Astrocyte (in vitro differentiated cells and primary cell): ENCODE data around the gene PPP1R37. TPM values are rescaled to one million over a fixed set of nuclear protein-coding genes. Genes with fewer than 3 reads are reported as not detected.

Experiments
- DNase-seq: peaks from one replicate; pipeline ENCODE4 v3.0.0-alpha.2; 2010; ENCODE audit warnings: low read depth
- FAIRE-seq: peaks from 2 replicates; lab custom pipeline; 2011; peaks lifted over from hg19 to GRCh38; lab: Jason Lieb, UNC
- H2AFZ ChIP-seq: 2 replicates; pipeline ENCODE4 v1.6.0; 2012; ENCODE audit warnings: low read depth, low read length, inconsistent platforms
- H3K27ac ChIP-seq: 2 replicates; pipeline ENCODE4 v1.5.1; 2011; ENCODE audit warnings: low read depth, low read length, inconsistent platforms
- H3K27me3 ChIP-seq: 2 replicates; pipeline ENCODE4 v1.6.0; 2011; ENCODE audit warnings: low read length, inconsistent platforms; ENCODE audit not compliant: insufficient read depth
- H3K36me3 ChIP-seq: 2 replicates; pipeline ENCODE4 v1.5.1; 2011; ENCODE audit warnings: low read length, inconsistent platforms; ENCODE audit not compliant: insufficient read depth
- H3K4me1 ChIP-seq: 2 replicates; pipeline ENCODE4 v1.5.1; 2011; ENCODE audit warnings: low read length, inconsistent platforms; ENCODE audit not compliant: insufficient read depth
- H3K4me2 ChIP-seq: 2 replicates; pipeline ENCODE4 v1.6.0; 2012; ENCODE audit warnings: low read length, inconsistent platforms
- H3K4me3 ChIP-seq: 2 replicates; pipeline ENCODE4 v1.5.1; 2011; ENCODE audit warnings: low read depth, mild to moderate bottlenecking, low read length, inconsistent platforms; ENCODE audit not compliant: insufficient read depth
- H3K79me2 ChIP-seq: 2 replicates; pipeline ENCODE4 v1.6.0; 2012; ENCODE audit warnings: mild to moderate bottlenecking, low read length, inconsistent platforms; ENCODE audit not compliant: insufficient read depth
- H3K9ac ChIP-seq: 2 replicates; pipeline ENCODE4 v1.6.0; 2012; ENCODE audit warnings: mild to moderate bottlenecking, low read length, inconsistent platforms
- H3K9me3 ChIP-seq: 2 replicates; pipeline ENCODE4 v1.5.1; 2012; ENCODE audit warnings: low read depth, mild to moderate bottlenecking, low read length, inconsistent platforms; ENCODE audit not compliant: insufficient read depth
- H4K20me1 ChIP-seq: 2 replicates; pipeline ENCODE4 v1.6.0; 2012; ENCODE audit warnings: low read length, inconsistent platforms; ENCODE audit not compliant: insufficient read depth
- H3K27ac Mint-ChIP-seq: one replicate; pipeline ENCODE4 v1.8.0; 2021; ENCODE audit warnings: mild to moderate bottlenecking, mixed read lengths; ENCODE audit not compliant: unreplicated experiment
- H3K27me3 Mint-ChIP-seq: one replicate; pipeline ENCODE4 v1.8.0; 2021; ENCODE audit warnings: low read depth, mixed read lengths; ENCODE audit not compliant: unreplicated experiment
- H3K36me3 Mint-ChIP-seq: one replicate; pipeline ENCODE4 v1.8.0; 2021; ENCODE audit warnings: low read depth, mixed read lengths; ENCODE audit not compliant: unreplicated experiment
- H3K4me1 Mint-ChIP-seq: one replicate; pipeline ENCODE4 v1.8.0; 2021; ENCODE audit warnings: low read depth, mixed read lengths; ENCODE audit not compliant: unreplicated experiment
- H3K4me3 Mint-ChIP-seq: one replicate; pipeline ENCODE4 v1.8.0; 2021; ENCODE audit warnings: mild to moderate bottlenecking, moderate library complexity, mixed read lengths; ENCODE audit not compliant: unreplicated experiment
- H3K9me3 Mint-ChIP-seq: one replicate; pipeline ENCODE4 v1.8.0; 2021; ENCODE audit warnings: mild to moderate bottlenecking, mixed read lengths; ENCODE audit not compliant: unreplicated experiment
- EZH2 ChIP-seq: IDR thresholded peaks from 2 replicates; pipeline ENCODE4 v1.6.1; 2012; ENCODE audit warnings: mild to moderate bottlenecking, low read length, inconsistent platforms; ENCODE audit not compliant: insufficient read depth
- total RNA-seq: library from RNA; stranded (reverse); gene quantifications from 2 replicates; pipeline ENCODE4 v1.2.1, GENCODE V29; 2021
- TF ChIP-seq, protein P1 (sequence below): IDR thresholded peaks from 2 replicates; pipeline ENCODE4 v1.5.1; 2011; ENCODE audit warnings: low read depth, mild to moderate bottlenecking, inconsistent platforms, low read length, moderate library complexity; ENCODE audit not compliant: insufficient read depth

PPP1R37 gene
- total RNA-seq, 1 donor from 2014 or later = 29.1 TPM

DNA sequence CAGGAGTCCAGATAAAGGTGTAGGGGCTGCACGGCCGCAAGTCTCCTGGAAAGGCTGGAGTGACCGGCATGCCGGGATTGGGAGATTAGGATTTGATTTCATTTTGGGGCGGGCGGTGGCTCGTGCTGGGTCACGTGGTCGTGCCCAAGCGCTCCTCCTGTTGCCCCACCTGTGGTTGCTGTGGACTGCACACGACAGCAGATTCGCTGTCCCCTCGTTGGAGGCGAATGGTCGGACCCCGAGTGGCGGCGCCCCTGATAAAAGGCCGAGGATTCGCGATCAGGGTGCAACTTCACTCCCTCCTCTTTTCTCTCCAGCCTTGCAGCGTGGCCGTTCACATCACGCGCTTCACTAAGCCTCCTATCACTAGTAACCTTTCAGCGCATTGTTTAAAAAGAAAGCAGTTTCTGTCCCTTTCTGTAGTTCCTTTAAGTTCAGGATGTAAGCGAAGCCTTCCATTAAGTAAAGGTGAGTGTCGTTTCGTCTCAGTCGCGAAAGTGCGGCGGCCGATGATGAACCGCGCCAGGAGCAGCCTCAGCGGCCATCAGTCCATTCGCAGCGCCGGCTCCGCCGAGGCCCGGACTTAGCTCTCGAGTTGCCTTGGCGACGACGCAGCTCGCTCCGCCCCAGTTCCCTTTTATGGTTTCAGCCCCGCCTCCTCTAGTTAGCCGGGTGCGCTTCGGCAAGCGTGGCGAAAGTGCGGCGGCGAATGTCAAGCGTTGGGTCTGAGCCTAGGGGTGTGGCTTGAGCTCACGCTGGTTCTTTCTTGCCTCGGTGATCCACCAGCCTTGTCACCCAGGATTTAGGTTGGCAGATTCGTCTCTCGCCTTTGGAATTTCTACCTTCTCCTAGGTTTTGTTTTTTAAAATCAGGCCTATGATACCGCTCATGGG, 1.7 kb upstream of the PPP1R37 start:
- Mint-ChIP-seq H3K4me1 (peaks cover 24% of the 10 kb centered on the region), H3K4me3 (peak overlapping the region; percentile 93), H3K27me3 (no peaks in the 10 kb centered on the region), H3K27ac (peak overlapping the region; percentile 95), H3K9me3 (no peaks in the 10 kb centered on the region), H3K36me3 (peaks cover 10% of the 10 kb centered on the region)
- DNase-seq (peak; percentile 97), FAIRE-seq (peak; percentile 96)
- Histone ChIP-seq H2AFZ (peak overlapping the region; percentile 69), H4K20me1 (peaks cover 38% of the 10 kb centered on the region), H3K9me3 (no peaks in the 10 kb centered on the region), H3K27ac (peak overlapping the region; percentile 94), H3K4me1 (peaks cover 15% of the 10 kb centered on the region), H3K27me3 (no peaks in the 10 kb centered on the region), H3K9ac (peak overlapping the region; percentile 91), H3K4me3 (peak overlapping the region; percentile 88), H3K36me3 (peaks cover 5% of the 10 kb centered on the region), H3K79me2 (peaks cover 62% of the 10 kb centered on the region), H3K4me2 (peak overlapping the region; percentile 100)
- TF ChIP-seq, protein P1, sequence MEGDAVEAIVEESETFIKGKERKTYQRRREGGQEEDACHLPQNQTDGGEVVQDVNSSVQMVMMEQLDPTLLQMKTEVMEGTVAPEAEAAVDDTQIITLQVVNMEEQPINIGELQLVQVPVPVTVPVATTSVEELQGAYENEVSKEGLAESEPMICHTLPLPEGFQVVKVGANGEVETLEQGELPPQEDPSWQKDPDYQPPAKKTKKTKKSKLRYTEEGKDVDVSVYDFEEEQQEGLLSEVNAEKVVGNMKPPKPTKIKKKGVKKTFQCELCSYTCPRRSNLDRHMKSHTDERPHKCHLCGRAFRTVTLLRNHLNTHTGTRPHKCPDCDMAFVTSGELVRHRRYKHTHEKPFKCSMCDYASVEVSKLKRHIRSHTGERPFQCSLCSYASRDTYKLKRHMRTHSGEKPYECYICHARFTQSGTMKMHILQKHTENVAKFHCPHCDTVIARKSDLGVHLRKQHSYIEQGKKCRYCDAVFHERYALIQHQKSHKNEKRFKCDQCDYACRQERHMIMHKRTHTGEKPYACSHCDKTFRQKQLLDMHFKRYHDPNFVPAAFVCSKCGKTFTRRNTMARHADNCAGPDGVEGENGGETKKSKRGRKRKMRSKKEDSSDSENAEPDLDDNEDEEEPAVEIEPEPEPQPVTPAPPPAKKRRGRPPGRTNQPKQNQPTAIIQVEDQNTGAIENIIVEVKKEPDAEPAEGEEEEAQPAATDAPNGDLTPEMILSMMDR = no peak
- no peak for TF ChIP-seq EZH2

DNA sequence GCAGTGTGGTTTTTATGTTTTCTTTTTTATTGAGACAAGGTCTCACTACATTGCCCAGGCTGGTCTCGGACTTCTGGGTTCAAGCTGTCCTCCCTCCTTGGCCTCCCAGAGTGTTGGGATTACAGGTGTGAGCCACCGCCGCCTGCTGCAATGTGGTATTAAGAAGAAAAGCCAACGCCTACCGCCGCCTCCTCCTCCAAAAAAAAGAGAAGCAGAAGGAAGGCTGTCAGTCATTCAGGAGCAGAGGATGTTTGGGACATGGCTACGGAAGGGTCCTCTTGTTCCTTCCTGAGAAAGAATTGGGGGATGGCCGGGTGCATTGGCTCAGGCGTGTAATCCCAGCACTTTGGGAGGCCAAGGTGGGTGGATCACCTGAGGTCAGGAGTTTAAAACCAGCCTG, 1.2 kb downstream of the PPP1R37 start:
- no peak for DNase-seq
- peak overlapping the region; percentile 91 for H3K9ac ChIP-seq
- Mint-ChIP-seq H3K4me1 (peaks cover 49% of the 10 kb centered on the region), H3K27ac (no peak overlapping the region), H3K9me3 (no peaks in the 10 kb centered on the region), H3K4me3 (peak overlapping the region; percentile 93), H3K27me3 (no peaks in the 10 kb centered on the region), H3K36me3 (peaks cover 9% of the 10 kb centered on the region)
- peaks cover 73% of the 10 kb centered on the region for H3K79me2 ChIP-seq
- FAIRE-seq = no peak
- H3K27ac ChIP-seq = no peak overlapping the region
- no peaks in the 10 kb centered on the region for H3K27me3 ChIP-seq
- H2AFZ ChIP-seq = no peak overlapping the region
- TF ChIP-seq EZH2 = no peak
- TF ChIP-seq, protein P1 = no peak
- H4K20me1 ChIP-seq = peaks cover 55% of the 10 kb centered on the region
- H3K4me3 ChIP-seq = peak overlapping the region; percentile 88
- no peaks in the 10 kb centered on the region for H3K9me3 ChIP-seq
- peaks cover 35% of the 10 kb centered on the region for H3K4me1 ChIP-seq
- H3K4me2 ChIP-seq = peak overlapping the region; percentile 100
- H3K36me3 ChIP-seq = peaks cover 5% of the 10 kb centered on the region

DNA sequence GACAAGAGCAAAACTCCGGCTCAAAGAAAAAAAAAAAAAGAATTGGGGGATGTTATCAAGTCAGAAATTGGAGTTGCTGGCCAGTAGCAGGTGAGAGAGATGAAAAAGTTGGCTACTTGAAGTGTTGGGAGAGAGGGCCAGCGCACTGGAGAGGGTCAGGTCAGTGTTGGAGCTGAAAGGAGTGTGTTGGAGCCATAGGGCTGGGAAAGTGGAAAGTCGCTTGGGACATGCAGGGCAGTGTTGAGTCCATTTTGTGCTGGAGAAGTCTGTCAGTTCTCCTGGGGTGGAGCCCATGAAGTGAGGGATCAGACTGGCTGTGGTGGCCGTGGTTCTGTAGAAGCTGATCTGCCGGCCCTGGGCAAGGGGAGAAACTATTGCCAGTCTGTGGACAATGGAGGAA, 1.7 kb downstream of the PPP1R37 start:
- Histone ChIP-seq H3K9ac (no peak overlapping the region), H3K4me3 (no peak overlapping the region), H3K27ac (no peak overlapping the region), H3K4me1 (peaks cover 41% of the 10 kb centered on the region), H3K9me3 (no peaks in the 10 kb centered on the region), H3K36me3 (peaks cover 5% of the 10 kb centered on the region), H3K27me3 (no peaks in the 10 kb centered on the region), H4K20me1 (peaks cover 61% of the 10 kb centered on the region), H2AFZ (no peak overlapping the region), H3K79me2 (peaks cover 74% of the 10 kb centered on the region), H3K4me2 (peak overlapping the region; percentile 100)
- Mint-ChIP-seq H3K9me3 (no peaks in the 10 kb centered on the region), H3K36me3 (peaks cover 9% of the 10 kb centered on the region), H3K4me3 (peak overlapping the region; percentile 93), H3K27ac (peak overlapping the region; percentile 54), H3K27me3 (no peaks in the 10 kb centered on the region), H3K4me1 (peaks cover 54% of the 10 kb centered on the region)
- FAIRE-seq (no peak), DNase-seq (no peak)
- TF ChIP-seq, protein P1 = no peak
- no peak for TF ChIP-seq EZH2
